Measurements from ENCODE around the gene LASP1NB.

GRCh38 chr17:38879878-38880665 lies 45.3 kb upstream of the LASP1NB start:
- TF ChIP-seq POLR2A (IDR thresholded peaks at IDR 0.05; ENCODE audit: low read depth) (no peak), CTCF (IDR thresholded peaks at IDR 0.05) (no peak), EP300 (IDR thresholded peaks at IDR 0.05) (no peak)

Data from esophagus muscularis mucosa (tissue), 4 donors.